ENCODE results near the gene LCN1.

Gene LCN1

GRCh38 chr9:135489188-135489906, 31.9 kb upstream of the LCN1 start:
- no peak for DNase-seq

- DNase-seq = no peak
Measured at GRCh38 chr9:135490166-135490870, 30.9 kb upstream of the LCN1 start.

- DNase-seq = no peak
Measured at GRCh38 chr9:135490980-135491464, 30.2 kb upstream of the LCN1 start.

- DNase-seq = no peak
Measured at GRCh38 chr9:135491764-135492163, 29.5 kb upstream of the LCN1 start.

DNA sequence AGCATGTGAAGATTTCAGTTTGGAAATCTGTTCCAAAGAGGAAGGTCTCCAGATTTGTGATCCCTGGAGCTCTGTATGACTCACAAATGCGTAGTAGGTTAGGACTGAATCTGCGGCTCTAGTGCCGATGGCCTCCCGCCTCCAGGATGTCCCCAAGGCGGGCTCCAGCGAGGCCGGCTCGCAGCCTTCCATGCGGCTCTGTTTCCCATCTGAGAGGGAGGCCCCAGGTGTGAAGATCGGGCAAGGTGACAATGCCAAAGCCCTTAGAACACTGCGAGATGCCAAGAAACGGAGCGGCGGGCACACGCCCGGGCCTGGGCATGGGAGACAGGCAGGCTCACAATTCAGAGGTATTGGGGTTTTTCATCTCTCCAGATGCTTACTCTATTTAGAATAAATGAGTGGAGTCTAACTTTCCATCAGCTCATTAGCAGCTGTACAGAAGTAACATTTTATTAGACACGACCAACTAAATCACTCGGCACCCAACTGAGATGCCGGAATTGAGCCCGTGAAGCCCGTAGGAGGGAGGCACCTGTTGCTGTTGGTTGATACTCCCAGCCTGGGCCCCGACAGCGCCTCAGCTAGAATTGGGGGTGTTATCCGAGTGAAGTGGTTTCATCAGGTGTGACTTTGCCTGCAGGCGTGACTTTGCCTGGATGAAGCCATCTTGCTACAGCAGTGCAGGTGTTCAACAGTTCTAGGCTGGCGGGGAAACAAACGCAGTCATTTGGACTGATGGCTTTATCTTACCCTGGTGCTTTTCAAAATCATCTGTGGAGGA, 28.2 kb upstream of the LCN1 start:
- DNase-seq = no peak

DNA sequence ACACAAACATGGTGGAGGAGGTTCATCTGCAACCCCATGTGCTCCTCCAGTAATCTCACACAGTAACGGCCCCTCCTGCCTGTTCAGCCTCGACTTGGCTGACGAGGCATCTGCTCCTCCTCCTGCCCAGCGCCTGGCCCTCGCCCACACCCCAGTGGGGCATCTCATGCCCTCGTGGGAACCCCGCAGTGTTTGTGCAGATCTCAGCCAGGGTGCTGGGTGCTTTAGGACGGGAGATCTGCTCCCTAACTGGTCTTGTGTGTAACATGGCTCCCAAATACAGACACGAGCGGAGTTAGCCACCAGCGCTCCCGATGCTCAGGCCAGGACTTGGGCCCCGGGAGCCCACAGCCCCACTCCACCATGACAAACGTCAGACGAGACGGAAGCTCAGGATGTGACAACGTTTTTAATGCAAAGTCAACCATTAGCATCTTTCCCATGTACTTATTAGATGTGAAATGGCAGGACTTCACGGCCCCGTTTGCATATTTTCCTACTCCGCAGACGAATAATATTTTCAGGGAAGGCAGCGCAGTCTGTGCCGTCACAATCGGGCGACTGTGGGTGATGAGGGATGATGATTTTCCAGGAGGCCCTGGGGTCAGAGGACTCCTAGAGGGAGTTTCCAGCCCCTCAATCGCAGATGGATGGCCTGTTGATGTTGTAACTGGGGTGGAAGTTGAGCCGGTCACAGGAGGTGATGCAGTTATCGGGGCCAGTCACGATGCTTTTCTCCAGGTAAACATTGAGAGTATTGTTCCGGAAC, 26.3 kb upstream of the LCN1 start:
- DNase-seq = no peak

GRCh38 chr9:135498381-135499126, 22.7 kb upstream of the LCN1 start:
- DNase-seq = no peak

DNA sequence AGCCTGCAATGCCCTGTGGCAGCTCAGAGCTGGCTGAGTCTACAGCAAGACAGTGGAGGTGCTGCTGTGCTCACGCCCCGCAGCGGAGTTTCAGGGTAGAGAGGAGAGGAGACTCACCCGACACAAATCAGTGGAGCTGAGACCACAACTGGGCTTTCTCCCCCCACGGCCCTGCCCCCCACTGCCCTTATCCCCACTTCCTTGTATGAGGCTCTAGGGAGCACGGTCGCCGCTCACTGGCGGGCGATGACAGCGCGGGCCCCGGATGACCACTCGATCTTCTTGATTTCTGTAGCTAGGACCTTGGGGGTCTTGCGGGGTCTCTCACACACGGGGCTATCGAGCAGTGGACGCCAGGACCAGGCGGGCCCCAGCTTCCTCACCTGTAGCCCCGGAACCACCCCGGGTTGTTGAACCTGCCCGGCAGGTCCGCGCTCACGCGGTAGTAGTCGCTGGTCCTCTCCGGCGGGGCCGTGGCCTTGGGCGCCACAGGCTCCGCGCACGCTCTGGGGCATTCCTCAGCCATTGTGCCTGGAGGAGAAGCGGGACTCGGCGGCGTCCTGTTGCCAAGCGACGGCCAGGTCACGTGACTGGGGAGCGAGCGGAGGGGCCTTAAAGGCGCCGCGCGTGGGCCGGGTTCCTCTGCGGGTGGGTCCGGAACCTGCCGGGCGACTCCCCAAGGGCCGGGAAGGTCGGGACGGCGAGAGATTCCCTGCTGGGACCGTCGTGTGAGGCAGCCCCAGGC, 21.7 kb upstream of the LCN1 start:
- peak; percentile 95 for DNase-seq

- DNase-seq = no peak
Measured at GRCh38 chr9:135500071-135500524, 21.1 kb upstream of the LCN1 start.

- DNase-seq = peak; percentile 96
Measured at GRCh38 chr9:135500525-135501260, 20.5 kb upstream of the LCN1 start, which contains the start of gene MRPS2. TSS of gene MRPS2 (plus strand) at chr9:135500682. CDS start at chr9:135500711, 29 bp downstream.

- peak; percentile 87 for DNase-seq
Measured at GRCh38 chr9:135501261-135502167, 19.7 kb upstream of the LCN1 start.

GRCh38 chr9:135502168-135502872, 18.9 kb upstream of the LCN1 start:
- no peak for DNase-seq

- DNase-seq = no peak
Measured at GRCh38 chr9:135502873-135503321, 18.3 kb upstream of the LCN1 start.

GRCh38 chr9:135503371-135504261, 17.6 kb upstream of the LCN1 start:
- DNase-seq = no peak

- DNase-seq = peak; percentile 80
Measured at GRCh38 chr9:135504262-135505243, 16.7 kb upstream of the LCN1 start.
